Activated naive CD4-positive, alpha-beta T cell treated with anti-CD3 and anti-CD28 coated beads for 36 hours (primary cell): ENCODE data around the gene GNA14. TPM values are rescaled to one million over a fixed set of nuclear protein-coding genes. Genes with fewer than 3 reads are reported as not detected.
A peak's percentile ranks its signal among the peaks of the same experiment; 100 is the strongest.
"Not testable (repeated sequence)": the region's sequence is repeated elsewhere in the genome, so short reads cannot be mapped to it uniquely, and the experiment has no call there.

Source experiments
- CTCF ChIA-PET: fragments of 350-600 bp; sonication (Branson Sonifier 250); formaldehyde crosslinking; loops from one replicate; lab custom pipeline; 2021; ENCODE audit warnings: antibody characterized with exemption; lab: Charles Lee
- DNase-seq: peaks from one replicate; pipeline ENCODE4 v3.0.0-alpha.2; 2020
- H3K27ac Mint-ChIP-seq: one replicate; pipeline ENCODE4 v1.8.0; 2021; ENCODE audit warnings: mild to moderate bottlenecking, mixed read lengths
- H3K27me3 Mint-ChIP-seq: one replicate; pipeline ENCODE4 v1.8.0; 2021; ENCODE audit warnings: low read depth, mixed read lengths
- H3K36me3 Mint-ChIP-seq: one replicate; pipeline ENCODE4 v1.8.0; 2021; ENCODE audit warnings: low read depth, mixed read lengths
- H3K4me1 Mint-ChIP-seq: one replicate; pipeline ENCODE4 v1.8.0; 2021; ENCODE audit warnings: low read depth, mixed read lengths
- H3K4me3 Mint-ChIP-seq: one replicate; pipeline ENCODE4 v1.8.0; 2021; ENCODE audit warnings: mild to moderate bottlenecking, moderate library complexity, mixed read lengths
- H3K9me3 Mint-ChIP-seq: one replicate; pipeline ENCODE4 v1.8.0; 2021; ENCODE audit warnings: mixed read lengths
- intact Hi-C: fragments of 100-400 bp; cut with micrococcal nuclease; formaldehyde crosslinking; loops from one replicate; pipeline ENCODE4 v1.15.1; 2023
- total RNA-seq, 2 experiments: library from RNA; stranded (reverse); gene quantifications; one replicate each; pipeline ENCODE4 v1.2.3, GENCODE V29; 2021

Gene GNA14
- not detected for total RNA-seq

- DNase-seq: peak; percentile 34
- no peaks in the 10 kb centered on the region for H3K36me3 Mint-ChIP-seq
- CTCF ChIA-PET: interaction anchor here (0.6 to 1.1 kb wide), 3 partner anchors 191 to 388 kb away, joined by 3 to 8 read pairs (median 5); no protein-coding TSS in a partner anchor
- H3K4me1 Mint-ChIP-seq: peaks cover 10% of the 10 kb centered on the region
- no peaks in the 10 kb centered on the region for H3K9me3 Mint-ChIP-seq
- H3K27me3 Mint-ChIP-seq: peaks cover 43% of the 10 kb centered on the region
- no peak within 1 kb of the TSS for H3K27ac Mint-ChIP-seq
- intact Hi-C loops: loop anchor here (1.0 to 2.0 kb wide), 4 partner anchors 102 to 386 kb away; no protein-coding TSS in a partner anchor
- peak within 1 kb of the TSS; percentile 66 for H3K4me3 Mint-ChIP-seq
Observed at GRCh38 chr9:77648234-77649108, at the start of gene GNA14. Gene GNA14, minus strand, starts transcription at chr9:77648322. Its CDS starts 529 bp downstream, at chr9:77647793.

- Mint-ChIP-seq H3K4me1 (no peaks in the 10 kb centered on the region), H3K9me3 (peaks cover 10% of the 10 kb centered on the region), H3K4me3 (no peak overlapping the region), H3K36me3 (no peaks in the 10 kb centered on the region), H3K27me3 (peaks cover 5% of the 10 kb centered on the region), H3K27ac (no peak overlapping the region)
- no peak for DNase-seq
- CTCF ChIA-PET: no interaction called here
- intact Hi-C loops: no loop called here
Observed at GRCh38 chr9:77697238-77697984, 49.3 kb upstream of the GNA14 start.

- intact Hi-C loops, H3K4me3 Mint-ChIP-seq, H3K27ac Mint-ChIP-seq, DNase-seq, H3K4me1 Mint-ChIP-seq, H3K36me3 Mint-ChIP-seq, H3K27me3 Mint-ChIP-seq: not testable (repeated sequence)
- CTCF ChIA-PET: interaction anchor here (0.7 kb wide), 1 partner anchor 539 kb away, joined by 3 read pairs; no protein-coding TSS in a partner anchor
- H3K9me3 Mint-ChIP-seq: peaks cover 13% of the 10 kb centered on the region
Observed at GRCh38 chr9:77690723-77691122, 42.6 kb upstream of the GNA14 start.

- H3K27me3 Mint-ChIP-seq, H3K36me3 Mint-ChIP-seq, H3K4me1 Mint-ChIP-seq, H3K4me3 Mint-ChIP-seq, H3K27ac Mint-ChIP-seq, intact Hi-C loops, CTCF ChIA-PET, DNase-seq: not testable (repeated sequence)
- peaks cover 13% of the 10 kb centered on the region for H3K9me3 Mint-ChIP-seq
Observed at GRCh38 chr9:77690119-77690518, 42.0 kb upstream of the GNA14 start.

- CTCF ChIA-PET: interaction anchor here (1.6 kb wide), 1 partner anchor 64 kb away, joined by 5 read pairs; no protein-coding TSS in a partner anchor
- DNase-seq, intact Hi-C loops, H3K27me3 Mint-ChIP-seq, H3K4me1 Mint-ChIP-seq, H3K36me3 Mint-ChIP-seq, H3K4me3 Mint-ChIP-seq, H3K27ac Mint-ChIP-seq, H3K9me3 Mint-ChIP-seq: not testable (repeated sequence)
Observed at GRCh38 chr9:77687737-77688136, 39.6 kb upstream of the GNA14 start.

GRCh38 chr9:77680581-77680980 is 32.5 kb upstream of the GNA14 start:
- Mint-ChIP-seq H3K9me3 (no peaks in the 10 kb centered on the region), H3K36me3 (no peaks in the 10 kb centered on the region), H3K4me3 (no peak overlapping the region), H3K27ac (no peak overlapping the region), H3K27me3 (no peaks in the 10 kb centered on the region), H3K4me1 (no peaks in the 10 kb centered on the region)
- DNase-seq: no peak
- CTCF ChIA-PET: interaction anchor here (0.7 kb wide), 1 partner anchor 86 kb away, joined by 3 read pairs; no protein-coding TSS in a partner anchor
- intact Hi-C loops: no loop called here

GRCh38 chr9:77679661-77680368 is 31.7 kb upstream of the GNA14 start:
- Mint-ChIP-seq H3K9me3 (no peaks in the 10 kb centered on the region), H3K27me3 (no peaks in the 10 kb centered on the region), H3K27ac (no peak overlapping the region), H3K36me3 (no peaks in the 10 kb centered on the region), H3K4me3 (no peak overlapping the region), H3K4me1 (no peaks in the 10 kb centered on the region)
- intact Hi-C loops: no loop called here
- no peak for DNase-seq
- CTCF ChIA-PET: interaction anchor here (0.7 kb wide), 1 partner anchor 86 kb away, joined by 3 read pairs; no protein-coding TSS in a partner anchor

GRCh38 chr9:77679088-77679487 is 31.0 kb upstream of the GNA14 start:
- CTCF ChIA-PET: no interaction called here
- no peak overlapping the region for H3K27ac Mint-ChIP-seq
- intact Hi-C loops: no loop called here
- H3K4me3 Mint-ChIP-seq: no peak overlapping the region
- H3K4me1 Mint-ChIP-seq: no peaks in the 10 kb centered on the region
- no peak for DNase-seq
- no peaks in the 10 kb centered on the region for H3K27me3 Mint-ChIP-seq
- no peaks in the 10 kb centered on the region for H3K36me3 Mint-ChIP-seq
- no peaks in the 10 kb centered on the region for H3K9me3 Mint-ChIP-seq

GRCh38 chr9:77677957-77678535 is 29.9 kb upstream of the GNA14 start:
- H3K4me3 Mint-ChIP-seq: no peak overlapping the region
- H3K27ac Mint-ChIP-seq: no peak overlapping the region
- no peaks in the 10 kb centered on the region for H3K27me3 Mint-ChIP-seq
- H3K36me3 Mint-ChIP-seq: no peaks in the 10 kb centered on the region
- DNase-seq: no peak
- H3K9me3 Mint-ChIP-seq: no peaks in the 10 kb centered on the region
- intact Hi-C loops: no loop called here
- no peaks in the 10 kb centered on the region for H3K4me1 Mint-ChIP-seq
- CTCF ChIA-PET: no interaction called here

- no peaks in the 10 kb centered on the region for H3K9me3 Mint-ChIP-seq
- no peaks in the 10 kb centered on the region for H3K36me3 Mint-ChIP-seq
- no peak for DNase-seq
- H3K4me3 Mint-ChIP-seq: no peak overlapping the region
- H3K27me3 Mint-ChIP-seq: no peaks in the 10 kb centered on the region
- no peak overlapping the region for H3K27ac Mint-ChIP-seq
- intact Hi-C loops: no loop called here
- no peaks in the 10 kb centered on the region for H3K4me1 Mint-ChIP-seq
- CTCF ChIA-PET: no interaction called here
Observed at GRCh38 chr9:77677397-77677796, 29.3 kb upstream of the GNA14 start.

- Mint-ChIP-seq H3K4me1 (no peaks in the 10 kb centered on the region), H3K9me3 (no peaks in the 10 kb centered on the region), H3K27me3 (no peaks in the 10 kb centered on the region), H3K4me3 (no peak overlapping the region), H3K27ac (no peak overlapping the region), H3K36me3 (no peaks in the 10 kb centered on the region)
- intact Hi-C loops: no loop called here
- CTCF ChIA-PET: interaction anchor here (0.9 to 1.0 kb wide), 2 partner anchors 77 to 216 kb away, joined by 3 read pairs; no protein-coding TSS in a partner anchor
- DNase-seq: no peak
Observed at GRCh38 chr9:77673941-77674791, 26.0 kb upstream of the GNA14 start.
